Inflammatory macrophage treated with lipopolysaccharide for 4 hours (primary cell): Measurements from ENCODE around the gene TTC33.

ENCODE experiments used
- DNase-seq: peaks from one replicate; pipeline ENCODE4 v3.0.0-alpha.2; 2020

Gene TTC33

DNA sequence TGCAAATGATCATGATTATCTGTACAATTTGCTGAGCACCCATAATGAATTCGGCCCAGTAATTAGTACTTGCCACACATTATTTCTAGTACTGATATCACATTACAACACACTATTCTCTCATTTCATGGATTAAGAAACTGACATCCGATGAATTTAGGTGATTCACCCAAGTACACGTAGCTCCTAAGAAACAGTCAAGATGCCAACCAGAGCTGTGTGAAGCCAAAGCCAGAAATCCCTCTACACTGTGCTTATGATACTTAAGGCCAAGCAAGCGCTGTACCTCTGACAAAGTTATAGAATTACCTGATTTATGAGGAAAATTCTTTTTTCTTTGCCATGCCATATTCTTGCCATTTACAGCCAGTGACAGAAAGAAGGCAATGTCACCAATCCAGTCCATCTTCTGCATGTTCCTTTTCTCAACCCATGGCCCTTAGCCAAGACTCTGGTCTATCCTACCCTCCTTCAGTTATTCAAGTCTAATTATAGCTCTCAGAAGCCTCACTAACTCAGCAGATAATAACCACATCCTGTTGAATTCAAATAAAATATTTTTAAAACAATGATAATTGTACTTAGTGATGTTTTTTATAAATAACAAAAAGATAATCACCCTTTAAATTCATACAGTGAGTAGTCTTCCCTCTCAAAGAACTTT lies 150.3 kb downstream of the TTC33 start:
- peak; percentile 28 for DNase-seq

GRCh38 chr5:40603378-40603777 lies 152.4 kb downstream of the TTC33 start:
- no peak for DNase-seq

GRCh38 chr5:40601198-40601868 lies 154.4 kb downstream of the TTC33 start:
- no peak for DNase-seq

GRCh38 chr5:40600383-40600782 lies 155.4 kb downstream of the TTC33 start:
- no peak for DNase-seq

- no peak for DNase-seq
These were observed 156.1 kb downstream of the TTC33 start for GRCh38 chr5:40599676-40600075.

- DNase-seq = no peak
These were observed 160.9 kb downstream of the TTC33 start for GRCh38 chr5:40594811-40595210.

GRCh38 chr5:40591727-40592396 lies 163.9 kb downstream of the TTC33 start:
- DNase-seq = peak; percentile 60

DNA sequence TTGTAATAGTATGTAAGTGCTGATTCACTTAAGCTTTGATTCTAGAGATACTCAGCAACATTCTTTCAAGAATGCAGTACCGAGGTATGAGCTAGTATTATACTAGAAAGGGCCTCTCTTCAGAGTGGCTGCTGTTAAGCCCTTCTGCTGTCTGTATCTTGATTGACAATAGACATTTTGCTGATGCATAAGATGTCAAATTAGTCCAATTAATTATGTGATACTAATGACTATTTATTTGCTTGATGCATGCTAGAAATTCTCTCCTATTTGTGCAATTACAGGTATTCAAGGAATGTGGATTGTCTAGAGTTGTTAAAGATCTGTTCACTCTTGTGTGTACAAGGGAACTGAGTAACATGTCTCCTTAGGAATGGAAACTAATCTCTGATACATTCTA lies 168.4 kb downstream of the TTC33 start:
- no peak for DNase-seq

DNA sequence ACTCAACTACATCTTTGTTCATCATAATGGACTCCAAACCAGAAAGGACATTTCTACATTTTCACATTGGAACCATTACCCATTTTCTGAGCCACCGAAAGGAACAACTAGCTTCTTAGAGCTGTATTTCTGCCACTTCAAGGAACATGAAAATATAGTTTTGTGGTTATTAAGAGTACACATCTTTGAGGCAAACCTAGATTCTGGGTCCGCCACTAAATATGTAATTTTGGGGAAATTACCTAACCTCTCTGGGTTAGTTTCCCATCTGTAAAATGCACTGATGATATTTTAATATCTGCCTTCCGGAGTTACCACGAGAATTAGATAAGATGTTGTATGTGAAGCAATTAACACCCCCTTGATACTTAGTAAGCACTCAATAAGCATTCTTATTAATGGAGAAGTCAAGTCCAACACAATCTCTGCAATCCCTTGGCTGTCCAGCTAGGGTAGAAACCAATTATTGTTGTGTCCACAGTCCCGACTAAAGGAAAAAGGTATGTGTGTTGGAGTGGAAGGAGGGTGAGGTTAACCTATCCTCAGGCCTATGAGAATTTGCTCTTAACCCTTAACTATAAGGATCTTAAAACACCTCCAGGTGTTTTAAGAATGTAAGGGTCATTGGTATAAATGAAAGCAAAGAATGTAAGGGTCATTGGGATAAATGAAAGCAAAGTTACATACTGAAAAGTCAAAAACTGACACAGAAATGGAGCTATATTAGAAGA lies 170.1 kb downstream of the TTC33 start:
- DNase-seq = no peak

GRCh38 chr5:40584054-40584453 lies 171.7 kb downstream of the TTC33 start:
- DNase-seq = no peak

GRCh38 chr5:40578501-40579451 lies 177.0 kb downstream of the TTC33 start:
- peak; percentile 90 for DNase-seq

DNA sequence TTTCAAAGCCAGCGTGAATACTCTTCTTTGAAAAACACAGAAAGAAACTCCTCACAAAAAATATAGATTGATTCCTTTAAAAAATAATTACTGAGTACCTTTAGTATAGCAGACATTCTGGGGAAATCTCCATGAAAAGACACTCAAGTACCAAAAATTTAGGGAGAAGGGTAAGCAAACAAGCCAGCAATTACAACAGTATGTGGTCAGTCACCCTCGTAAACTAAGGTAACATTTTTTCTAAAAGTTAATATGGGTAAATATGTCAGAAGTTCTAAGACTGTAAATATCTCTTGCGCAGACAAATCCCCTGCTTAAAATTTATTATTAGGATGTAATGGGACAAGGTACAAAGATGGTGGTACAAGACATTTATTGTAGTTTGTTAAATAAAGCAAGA lies 178.0 kb downstream of the TTC33 start:
- no peak for DNase-seq

- DNase-seq = peak; percentile 79
These were observed 179.8 kb downstream of the TTC33 start for GRCh38 chr5:40575921-40576320.

GRCh38 chr5:40575411-40575810 lies 180.3 kb downstream of the TTC33 start:
- DNase-seq = no peak

GRCh38 chr5:40572937-40573336 lies 182.8 kb downstream of the TTC33 start:
- peak; percentile 56 for DNase-seq

GRCh38 chr5:40572391-40572790 lies 183.4 kb downstream of the TTC33 start:
- DNase-seq = no peak

DNA sequence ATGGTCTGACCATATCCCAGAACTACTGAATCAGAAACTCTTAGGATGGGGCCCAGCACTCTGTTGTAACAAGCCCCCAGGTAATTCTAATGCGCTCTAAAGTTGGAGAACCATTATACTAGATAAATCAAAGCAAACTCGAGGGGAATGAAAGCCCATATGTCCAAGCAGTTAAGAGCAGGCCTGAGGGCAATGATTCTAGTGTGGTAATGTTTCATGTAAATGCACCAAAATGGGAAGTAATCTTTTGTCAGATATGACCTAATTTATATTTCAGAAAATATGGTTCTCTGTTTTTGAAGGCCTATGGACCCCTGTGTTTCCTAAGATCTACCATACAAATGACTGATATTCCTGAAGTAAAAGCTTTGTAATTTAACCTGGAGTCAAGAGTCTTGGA lies 184.0 kb downstream of the TTC33 start:
- peak; percentile 80 for DNase-seq

- peak; percentile 76 for DNase-seq
These were observed 185.2 kb downstream of the TTC33 start for GRCh38 chr5:40570408-40571129.

DNA sequence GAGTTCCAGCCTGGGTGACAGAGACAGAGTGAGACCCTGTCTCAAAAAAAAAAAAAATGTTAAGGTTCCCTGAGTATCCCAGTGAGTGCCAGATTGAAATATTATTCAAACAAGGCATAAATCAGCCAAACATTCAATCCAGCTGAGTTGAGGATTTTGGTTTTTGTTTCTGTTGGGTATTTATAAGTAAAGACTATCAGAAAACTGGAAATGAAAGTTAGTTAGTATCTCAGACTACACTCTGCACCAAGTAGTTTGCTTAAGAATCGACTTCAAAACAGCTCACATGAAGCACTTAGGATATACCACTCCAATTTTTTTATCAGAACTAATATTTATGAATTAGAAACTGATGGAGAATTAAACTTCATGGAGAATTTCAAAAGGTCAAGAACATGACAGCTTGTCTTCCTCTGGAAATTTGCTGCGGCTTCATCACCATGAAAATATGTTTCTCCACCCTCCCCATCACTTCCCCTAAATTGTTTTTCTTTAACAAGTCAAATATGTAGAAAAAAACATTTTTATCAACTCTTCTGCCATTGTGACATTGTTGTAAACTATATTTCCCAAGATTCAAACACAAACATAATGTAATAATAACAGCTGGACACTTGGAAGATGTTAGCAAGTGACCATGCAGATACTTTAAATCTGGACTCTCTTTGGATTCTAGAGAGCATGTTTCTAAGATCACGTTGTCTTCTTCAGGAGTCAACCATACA lies 186.1 kb downstream of the TTC33 start:
- DNase-seq = peak; percentile 88

GRCh38 chr5:40568548-40568947 lies 187.2 kb downstream of the TTC33 start:
- DNase-seq = no peak

- DNase-seq = peak; percentile 53
These were observed 192.6 kb downstream of the TTC33 start for GRCh38 chr5:40563173-40563572.
